WI38 (cell line): ENCODE data around the gene RUNX1.

Source experiments
- H3K4me3 ChIP-seq: 2 replicates; pipeline ENCODE4 v1.5.1; 2011; ENCODE audit warnings: low read depth, mild to moderate bottlenecking, control low read depth, low read length
- CTCF ChIP-seq: IDR thresholded peaks from 2 replicates; pipeline ENCODE4 v1.5.1; 2012; ENCODE audit warnings: low read depth, mild to moderate bottlenecking, control low read depth, low read length

RUNX1 gene

DNA sequence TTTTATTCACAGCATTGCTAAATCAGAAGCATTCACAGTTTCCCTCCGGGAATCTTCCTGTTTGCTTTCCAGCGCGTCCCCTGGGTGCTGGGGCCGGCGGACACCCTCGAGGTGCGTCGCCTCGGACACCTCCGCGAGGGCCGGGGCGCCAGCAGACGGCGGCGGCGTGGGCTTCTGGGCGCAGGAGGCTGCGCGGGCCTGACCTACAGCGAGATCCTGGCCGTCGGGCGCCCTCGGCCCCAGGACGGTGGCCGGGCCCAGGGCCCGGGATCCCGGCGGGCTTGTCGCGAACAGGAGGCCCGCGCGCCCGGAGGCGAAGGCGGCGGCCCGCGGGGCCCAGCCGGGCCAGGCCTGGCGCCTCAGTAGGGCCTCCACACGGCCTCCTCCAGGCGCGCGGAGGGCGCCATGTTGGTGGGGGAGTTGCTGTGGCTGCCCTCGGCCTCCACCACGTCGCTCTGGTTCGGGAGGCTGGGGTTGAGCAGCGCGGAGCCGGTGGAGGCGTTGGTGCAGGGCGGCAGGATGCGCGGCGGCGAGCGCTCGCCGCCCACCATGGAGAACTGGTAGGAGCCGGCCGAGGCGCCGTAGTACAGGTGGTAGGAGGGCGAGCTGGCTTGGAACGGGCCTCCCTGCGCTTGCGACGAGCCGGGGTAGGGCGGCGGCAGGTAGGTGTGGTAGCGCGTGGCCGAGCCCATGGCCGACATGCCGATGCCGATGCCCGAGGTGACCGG, 257.2 kb downstream of the RUNX1 start:
- no peak for TF ChIP-seq CTCF
- H3K4me3 ChIP-seq, result no peak overlapping the region

GRCh38 chr21:34790834-34791233, 258.3 kb downstream of the RUNX1 start:
- no peak for TF ChIP-seq CTCF
- H3K4me3 ChIP-seq, result no peak overlapping the region

DNA sequence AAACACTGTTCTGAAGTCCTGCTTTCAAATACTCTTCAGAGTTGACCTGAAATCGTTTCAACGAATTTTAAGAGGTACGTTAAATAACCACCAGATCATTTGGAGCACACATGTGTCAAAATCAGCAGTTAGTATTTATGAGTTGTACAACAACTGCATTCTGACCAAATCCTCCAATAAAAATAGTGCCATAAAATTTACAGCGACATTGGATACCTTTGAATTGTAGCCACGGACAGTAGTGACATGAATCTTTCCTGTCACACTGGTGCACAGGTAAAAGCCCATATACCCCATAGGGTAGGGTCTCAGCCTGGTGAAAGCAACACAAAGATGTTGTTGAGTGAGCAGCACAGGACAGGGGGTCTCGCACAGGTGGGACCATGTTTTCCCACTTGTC, 258.8 kb downstream of the RUNX1 start:
- no peak overlapping the region for H3K4me3 ChIP-seq
- TF ChIP-seq CTCF, result no peak

DNA sequence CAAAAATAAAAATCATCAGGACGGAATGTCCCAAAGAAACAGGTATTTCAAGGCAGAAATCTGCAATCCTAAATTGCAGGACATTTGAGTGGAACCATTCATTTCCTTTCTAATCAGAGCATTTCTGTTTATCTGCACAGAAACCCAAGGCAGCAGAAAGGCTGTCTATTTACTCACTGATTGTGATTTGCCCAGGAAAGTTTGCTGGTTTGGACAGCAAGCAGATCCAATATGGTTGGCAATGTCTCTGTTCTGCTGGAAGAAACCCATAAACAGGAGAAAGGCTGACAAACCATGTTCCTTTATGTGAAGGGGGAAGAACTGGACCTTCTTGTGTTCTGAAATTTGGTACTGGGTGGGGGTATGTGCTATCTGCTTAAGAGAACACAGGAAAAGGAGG, 260.2 kb downstream of the RUNX1 start:
- H3K4me3 ChIP-seq, result no peak overlapping the region
- no peak for TF ChIP-seq CTCF

DNA sequence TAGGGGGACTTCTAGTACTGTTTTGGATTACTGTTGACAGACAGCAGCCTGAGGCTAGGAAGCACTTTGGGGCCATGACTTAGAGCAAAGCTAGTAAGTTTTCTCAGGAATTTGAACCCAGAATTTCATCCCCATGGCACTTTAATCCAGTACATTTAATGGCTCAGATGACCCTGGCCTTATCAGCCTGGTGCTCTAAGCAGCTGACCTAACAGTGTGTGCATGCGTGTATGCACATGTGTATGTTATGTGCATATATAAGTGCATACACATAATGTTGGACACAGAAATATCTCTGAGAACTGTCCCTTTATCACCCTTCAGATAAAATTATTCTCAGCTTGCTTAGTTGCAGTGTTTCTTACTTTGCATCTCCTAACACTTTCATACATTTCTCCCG, 265.3 kb downstream of the RUNX1 start:
- H3K4me3 ChIP-seq, result no peak overlapping the region
- no peak for TF ChIP-seq CTCF

- H3K4me3 ChIP-seq, result no peak overlapping the region
- TF ChIP-seq CTCF, result no peak
These were observed 266.4 kb downstream of the RUNX1 start for GRCh38 chr21:34782506-34783360.

- H3K4me3 ChIP-seq, result no peak overlapping the region
- no peak for TF ChIP-seq CTCF
These were observed 267.6 kb downstream of the RUNX1 start for GRCh38 chr21:34781526-34781925.
